Neuron (in vitro differentiated cells): ENCODE results near the gene SBK1.

Experiments used
- H2AFZ ChIP-seq: one replicate; pipeline ENCODE4 v1.6.1; 2013; ENCODE audit warnings: low read depth, mild to moderate bottlenecking, inconsistent platforms, low read length, moderate library complexity
- H3K27me3 ChIP-seq: one replicate; pipeline ENCODE4 v1.6.1; 2013; ENCODE audit warnings: low read length; ENCODE audit not compliant: insufficient read depth
- H3K36me3 ChIP-seq: one replicate; pipeline ENCODE4 v1.6.1; 2013; ENCODE audit warnings: low read length; ENCODE audit not compliant: insufficient read depth
- H3K4me1 ChIP-seq: one replicate; pipeline ENCODE4 v1.6.1; 2013; ENCODE audit warnings: low read length; ENCODE audit not compliant: insufficient read depth
- H3K4me3 ChIP-seq: 2 replicates; pipeline ENCODE4 v1.5.1; 2013; ENCODE audit warnings: mild to moderate bottlenecking, low read length, moderate library complexity
- H3K9me3 ChIP-seq: one replicate; pipeline ENCODE4 v1.6.1; 2013; ENCODE audit warnings: low read length

SBK1 gene

DNA sequence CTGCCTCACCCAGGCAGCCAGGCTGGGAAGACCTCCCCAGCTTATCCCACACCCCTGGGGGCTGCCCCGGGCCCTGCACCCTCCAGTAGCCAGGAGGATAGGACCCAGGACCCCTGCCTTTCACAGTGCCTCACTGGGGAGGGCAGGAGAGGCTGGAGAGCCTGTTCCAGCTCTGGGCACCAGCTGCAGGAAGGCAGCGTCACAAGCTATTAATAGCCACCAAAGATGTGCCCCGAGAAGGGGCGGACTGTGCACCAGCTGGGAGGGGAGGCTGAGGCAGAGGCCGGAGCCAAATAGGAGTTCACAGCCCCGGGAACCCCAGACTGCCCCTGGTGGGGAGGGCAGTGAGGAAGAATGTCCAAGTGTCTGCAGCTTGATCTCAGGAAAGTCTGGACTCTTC is 8.8 kb downstream of the SBK1 start:
- Histone ChIP-seq H3K9me3 (no peaks in the 10 kb centered on the region), H3K4me1 (no peaks in the 10 kb centered on the region), H3K4me3 (no peak overlapping the region), H3K36me3 (peaks cover 71% of the 10 kb centered on the region), H2AFZ (no peak overlapping the region), H3K27me3 (no peaks in the 10 kb centered on the region)

DNA sequence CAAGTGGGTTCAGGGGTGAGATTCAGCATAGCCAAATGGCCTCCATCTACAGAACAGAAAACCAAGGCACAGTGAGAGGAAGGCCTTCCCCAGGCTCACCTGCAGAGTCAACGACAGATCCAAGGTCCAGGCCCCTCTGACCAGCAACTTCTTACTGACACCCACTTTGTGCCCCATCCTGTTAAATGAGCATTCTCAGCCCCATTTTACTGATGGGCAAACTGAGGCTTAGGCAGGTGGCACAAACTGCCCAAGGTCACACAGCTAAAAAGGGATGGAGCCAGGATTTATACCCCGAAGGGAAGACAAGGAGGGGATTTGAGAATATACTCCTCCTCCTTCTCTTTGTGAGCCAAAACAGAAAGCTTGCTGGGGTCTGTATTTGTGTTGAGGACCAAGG is 9.3 kb downstream of the SBK1 start:
- H3K36me3 ChIP-seq = peaks cover 72% of the 10 kb centered on the region
- no peak overlapping the region for H3K4me3 ChIP-seq
- no peaks in the 10 kb centered on the region for H3K27me3 ChIP-seq
- no peaks in the 10 kb centered on the region for H3K9me3 ChIP-seq
- H2AFZ ChIP-seq = no peak overlapping the region
- H3K4me1 ChIP-seq = no peaks in the 10 kb centered on the region

DNA sequence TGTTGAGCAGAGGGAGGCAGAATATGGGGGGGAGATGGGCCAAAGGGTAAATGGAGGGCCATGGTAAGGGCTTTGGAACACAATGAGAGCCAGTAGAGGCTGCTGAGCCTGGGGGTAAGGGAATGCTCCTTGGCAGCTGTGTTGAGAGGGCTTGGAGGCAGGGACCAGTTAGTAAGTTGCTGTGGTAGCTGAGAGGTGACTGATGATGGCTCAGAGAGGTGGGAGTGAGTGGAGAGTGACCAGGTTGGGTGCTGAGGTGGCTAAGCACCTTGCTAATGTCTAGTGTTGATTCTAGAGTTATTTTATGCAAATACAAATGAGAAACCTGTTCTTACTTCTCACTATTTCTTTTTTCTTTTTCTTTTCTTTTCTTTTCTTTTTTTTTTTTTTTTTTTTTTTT is 10.8 kb downstream of the SBK1 start:
- H3K4me3 ChIP-seq = no peak overlapping the region
- no peak overlapping the region for H2AFZ ChIP-seq
- H3K9me3 ChIP-seq = no peaks in the 10 kb centered on the region
- H3K4me1 ChIP-seq = no peaks in the 10 kb centered on the region
- peaks cover 69% of the 10 kb centered on the region for H3K36me3 ChIP-seq
- H3K27me3 ChIP-seq = no peaks in the 10 kb centered on the region

GRCh38 chr16:28304214-28304613 is 11.9 kb downstream of the SBK1 start:
- Histone ChIP-seq H3K27me3 (no peaks in the 10 kb centered on the region), H3K4me3 (no peak overlapping the region), H3K36me3 (peaks cover 70% of the 10 kb centered on the region), H2AFZ (no peak overlapping the region), H3K4me1 (no peaks in the 10 kb centered on the region), H3K9me3 (no peaks in the 10 kb centered on the region)

- Histone ChIP-seq H3K36me3 (peaks cover 59% of the 10 kb centered on the region), H2AFZ (no peak overlapping the region), H3K27me3 (no peaks in the 10 kb centered on the region), H3K4me3 (no peak overlapping the region), H3K9me3 (no peaks in the 10 kb centered on the region), H3K4me1 (no peaks in the 10 kb centered on the region)
Observed at GRCh38 chr16:28307936-28308335, 15.6 kb downstream of the SBK1 start.

DNA sequence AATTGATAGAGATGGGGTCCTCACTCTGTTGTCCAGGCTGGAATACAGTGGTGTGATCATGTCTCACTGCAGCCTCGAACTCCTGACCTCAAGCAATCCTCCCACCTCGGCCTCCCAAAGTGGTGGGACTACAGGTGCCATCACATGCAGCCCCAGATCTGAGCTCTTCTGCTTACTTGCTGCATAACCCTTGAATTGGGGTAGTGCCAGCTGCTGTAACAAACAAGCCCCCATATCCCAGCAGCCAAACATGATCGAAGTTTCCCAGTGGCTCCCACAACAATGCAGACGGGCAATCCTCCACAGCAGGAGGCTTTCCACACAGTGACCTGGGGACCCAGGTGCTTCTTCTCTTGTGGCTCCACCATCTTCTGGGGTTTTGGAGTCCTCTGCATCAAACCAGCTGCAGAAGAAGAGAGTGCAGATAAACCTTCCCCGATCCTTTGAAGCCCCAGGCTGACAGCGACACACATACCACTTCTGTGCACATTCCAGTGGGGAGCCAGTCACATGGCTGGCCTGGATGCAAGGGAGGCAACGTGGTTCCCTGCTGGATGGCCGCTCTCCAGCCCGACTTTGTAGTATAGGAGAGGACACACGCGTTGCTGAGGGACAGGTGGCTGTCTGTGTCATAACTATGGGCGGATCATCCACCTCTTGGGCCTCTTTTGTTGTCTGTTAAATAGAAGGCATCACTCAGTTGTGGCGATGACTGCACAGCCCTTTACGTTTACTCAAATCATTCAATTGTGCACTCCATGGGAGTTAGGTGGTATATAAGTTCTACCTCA is 16.7 kb downstream of the SBK1 start:
- Histone ChIP-seq H3K9me3 (no peaks in the 10 kb centered on the region), H3K4me1 (no peaks in the 10 kb centered on the region), H3K27me3 (no peaks in the 10 kb centered on the region), H2AFZ (no peak overlapping the region), H3K36me3 (peaks cover 50% of the 10 kb centered on the region), H3K4me3 (no peak overlapping the region)

DNA sequence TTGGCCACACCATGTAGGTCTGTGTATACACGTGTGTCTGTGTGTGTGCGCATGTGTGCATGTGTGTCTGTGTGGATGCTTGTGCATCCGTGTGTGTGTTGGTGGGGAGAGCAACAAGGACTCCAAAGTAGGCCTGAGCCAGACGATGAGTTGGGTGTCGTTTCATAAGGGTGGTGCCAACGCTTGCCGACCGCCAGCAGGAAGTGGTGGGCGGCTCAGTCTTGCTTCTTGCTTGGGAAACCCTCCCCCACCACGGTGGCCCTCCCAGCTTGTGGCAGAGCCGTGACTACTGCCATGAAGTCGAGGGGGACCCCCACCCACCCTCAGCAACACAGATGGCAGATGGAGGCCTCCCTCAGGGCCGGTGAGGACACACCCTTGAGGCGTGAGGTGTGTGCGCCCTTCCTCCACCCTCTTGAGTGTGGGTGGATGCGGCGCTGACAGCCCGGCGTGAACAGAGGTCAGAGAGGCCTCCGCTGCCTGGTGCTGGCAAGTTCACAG is 17.5 kb downstream of the SBK1 start:
- Histone ChIP-seq H3K36me3 (peaks cover 49% of the 10 kb centered on the region), H3K4me1 (no peaks in the 10 kb centered on the region), H2AFZ (no peak overlapping the region), H3K9me3 (no peaks in the 10 kb centered on the region), H3K27me3 (no peaks in the 10 kb centered on the region), H3K4me3 (no peak overlapping the region)

DNA sequence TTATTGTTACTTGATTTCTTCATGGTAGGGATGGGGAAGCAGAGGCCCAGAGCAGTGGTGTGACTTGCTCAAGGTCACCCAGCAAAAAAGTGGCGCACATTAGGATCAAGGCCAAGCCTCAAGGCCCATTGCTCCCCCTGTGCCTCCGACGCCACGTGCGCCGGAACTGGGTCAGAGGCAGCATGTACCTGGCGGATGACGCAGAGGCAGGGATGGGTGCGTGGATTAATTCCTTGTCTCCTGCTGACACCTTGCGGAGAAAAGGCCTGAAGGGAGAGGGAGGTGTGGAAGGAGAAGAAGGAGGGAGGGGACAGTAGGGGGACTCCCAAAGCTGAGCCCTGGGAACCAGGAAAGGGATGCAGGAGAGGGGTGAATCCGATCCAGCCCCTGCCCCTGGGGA is 18.5 kb downstream of the SBK1 start:
- H2AFZ ChIP-seq = no peak overlapping the region
- peaks cover 48% of the 10 kb centered on the region for H3K36me3 ChIP-seq
- H3K4me3 ChIP-seq = no peak overlapping the region
- H3K27me3 ChIP-seq = no peaks in the 10 kb centered on the region
- no peaks in the 10 kb centered on the region for H3K9me3 ChIP-seq
- no peaks in the 10 kb centered on the region for H3K4me1 ChIP-seq

- Histone ChIP-seq H3K27me3 (no peaks in the 10 kb centered on the region), H2AFZ (no peak overlapping the region), H3K9me3 (no peaks in the 10 kb centered on the region), H3K4me1 (no peaks in the 10 kb centered on the region), H3K36me3 (peaks cover 48% of the 10 kb centered on the region), H3K4me3 (no peak overlapping the region)
Observed at GRCh38 chr16:28311413-28311812, 19.1 kb downstream of the SBK1 start.

DNA sequence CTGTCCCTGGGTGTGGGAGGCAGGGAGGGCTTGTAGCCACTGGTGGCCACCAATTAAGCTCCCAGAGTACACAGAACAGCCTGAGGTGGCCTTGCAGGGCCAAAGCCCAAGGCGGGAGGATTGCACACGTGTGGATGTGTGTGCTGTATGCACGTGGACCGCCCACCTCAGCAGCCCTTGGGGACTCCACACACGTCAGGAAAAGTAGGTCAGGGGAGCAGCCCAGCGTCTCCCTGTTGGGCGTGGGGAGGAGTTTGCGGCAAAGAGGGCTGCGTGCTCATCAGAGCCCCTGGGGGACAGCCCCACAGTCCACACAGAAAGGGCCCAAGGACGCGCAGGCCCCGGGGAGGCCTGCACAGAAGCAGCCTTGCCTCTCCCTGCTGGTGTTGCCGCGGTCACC is 19.6 kb downstream of the SBK1 start:
- Histone ChIP-seq H3K4me3 (no peak overlapping the region), H3K9me3 (no peaks in the 10 kb centered on the region), H3K4me1 (no peaks in the 10 kb centered on the region), H3K36me3 (peaks cover 45% of the 10 kb centered on the region), H2AFZ (no peak overlapping the region), H3K27me3 (no peaks in the 10 kb centered on the region)

- Histone ChIP-seq H3K36me3 (peaks cover 43% of the 10 kb centered on the region), H3K9me3 (no peaks in the 10 kb centered on the region), H3K27me3 (no peaks in the 10 kb centered on the region), H2AFZ (no peak overlapping the region), H3K4me1 (no peaks in the 10 kb centered on the region), H3K4me3 (no peak overlapping the region)
Observed at GRCh38 chr16:28312327-28312726, 20.0 kb downstream of the SBK1 start.

- Histone ChIP-seq H3K4me1 (no peaks in the 10 kb centered on the region), H3K4me3 (no peak overlapping the region), H3K27me3 (no peaks in the 10 kb centered on the region), H3K36me3 (peaks cover 48% of the 10 kb centered on the region), H3K9me3 (no peaks in the 10 kb centered on the region), H2AFZ (no peak overlapping the region)
Observed at GRCh38 chr16:28313587-28313986, 21.3 kb downstream of the SBK1 start.

DNA sequence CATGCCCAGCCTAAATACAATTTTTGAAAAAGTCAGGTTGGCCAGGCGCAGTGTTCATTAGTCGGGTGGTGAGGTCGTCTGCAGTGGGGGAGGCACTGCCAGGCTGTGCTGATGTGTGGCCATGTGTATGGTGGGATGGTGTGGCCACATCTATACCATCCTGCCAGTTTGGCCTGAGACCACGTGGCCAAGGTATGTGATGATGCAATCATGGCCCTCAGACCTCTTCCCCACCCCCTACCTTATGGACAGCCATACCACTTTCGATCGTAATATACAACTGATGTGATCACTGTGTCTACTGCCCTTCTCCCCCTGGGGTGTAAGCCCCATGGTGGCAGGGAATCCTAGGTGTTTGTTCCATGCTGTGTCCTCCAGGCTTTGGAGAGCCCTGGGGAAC is 23.7 kb downstream of the SBK1 start:
- no peaks in the 10 kb centered on the region for H3K9me3 ChIP-seq
- no peaks in the 10 kb centered on the region for H3K27me3 ChIP-seq
- no peaks in the 10 kb centered on the region for H3K4me1 ChIP-seq
- H3K36me3 ChIP-seq = peaks cover 43% of the 10 kb centered on the region
- H2AFZ ChIP-seq = no peak overlapping the region
- H3K4me3 ChIP-seq = no peak overlapping the region
